ENCODE results near the gene KRT17.

KRT17 gene

DNA sequence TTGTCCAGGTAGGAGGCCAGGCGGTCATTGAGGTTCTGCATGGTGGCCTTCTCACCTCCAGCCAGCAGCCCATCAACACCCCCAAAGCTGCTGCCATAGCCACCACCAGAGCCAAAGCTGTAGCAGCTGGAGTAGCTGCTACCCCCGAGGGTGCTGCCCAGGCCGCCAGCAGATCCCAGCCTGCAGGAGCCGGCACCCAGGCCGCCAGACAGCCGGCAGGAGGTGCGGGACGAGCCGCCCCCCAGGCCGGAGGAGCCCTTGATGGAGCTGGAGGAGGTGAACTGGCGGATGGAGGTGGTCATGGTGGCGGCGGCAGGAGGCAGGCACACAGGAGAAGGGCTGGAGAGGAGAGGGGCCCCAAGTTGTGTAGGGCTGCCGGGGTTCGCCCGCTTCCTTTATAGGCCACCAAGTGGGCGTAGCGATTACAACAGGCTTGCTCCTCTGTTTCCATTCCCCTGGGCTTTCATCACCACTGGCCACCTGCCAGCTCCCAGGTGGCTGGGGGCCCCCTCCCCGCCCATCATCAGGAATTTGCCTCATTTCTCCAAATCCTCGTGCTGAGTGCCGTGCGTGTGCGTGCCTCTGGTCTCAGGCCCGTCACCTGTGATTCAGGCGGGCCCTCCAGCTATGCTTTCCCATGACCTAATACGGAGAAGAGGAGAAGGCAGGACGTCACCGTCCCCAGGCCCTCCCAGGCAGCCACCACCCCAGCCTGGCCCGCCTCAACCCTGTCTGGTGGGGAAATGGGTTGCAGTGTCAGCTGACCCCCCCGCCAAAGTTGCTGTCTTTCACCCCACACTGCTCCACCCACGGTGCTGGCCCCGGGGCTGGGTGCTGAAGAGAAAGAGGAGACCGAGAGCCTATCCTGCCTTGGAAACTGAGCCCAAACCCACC, at the start of gene KRT17:
KRT17 (minus strand) TSS at position 368 of the 894 bp plus-strand sequence; CDS start at position 302, 66 bp downstream.
- no peak for DNase-seq

DNA sequence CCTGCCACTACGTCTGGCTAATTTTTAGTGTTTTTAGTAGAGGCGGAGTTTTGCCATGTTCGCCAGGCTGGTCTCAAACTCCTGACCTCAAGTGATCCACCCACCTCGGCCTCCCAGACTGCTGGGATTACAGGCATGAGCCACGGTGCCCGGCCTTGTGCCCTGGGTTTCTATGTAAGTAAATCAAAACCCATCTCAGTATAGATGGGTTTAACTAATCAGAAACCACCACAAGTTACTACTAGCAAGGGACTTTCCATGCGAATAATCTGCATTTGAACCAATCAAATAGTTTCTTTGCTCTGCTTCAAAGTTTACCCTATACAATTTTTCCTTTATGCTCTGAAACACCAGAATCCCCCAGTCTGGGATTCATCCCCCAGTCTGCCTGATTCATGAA, 47.8 kb upstream of the KRT17 start:
- no peak for DNase-seq

DNA sequence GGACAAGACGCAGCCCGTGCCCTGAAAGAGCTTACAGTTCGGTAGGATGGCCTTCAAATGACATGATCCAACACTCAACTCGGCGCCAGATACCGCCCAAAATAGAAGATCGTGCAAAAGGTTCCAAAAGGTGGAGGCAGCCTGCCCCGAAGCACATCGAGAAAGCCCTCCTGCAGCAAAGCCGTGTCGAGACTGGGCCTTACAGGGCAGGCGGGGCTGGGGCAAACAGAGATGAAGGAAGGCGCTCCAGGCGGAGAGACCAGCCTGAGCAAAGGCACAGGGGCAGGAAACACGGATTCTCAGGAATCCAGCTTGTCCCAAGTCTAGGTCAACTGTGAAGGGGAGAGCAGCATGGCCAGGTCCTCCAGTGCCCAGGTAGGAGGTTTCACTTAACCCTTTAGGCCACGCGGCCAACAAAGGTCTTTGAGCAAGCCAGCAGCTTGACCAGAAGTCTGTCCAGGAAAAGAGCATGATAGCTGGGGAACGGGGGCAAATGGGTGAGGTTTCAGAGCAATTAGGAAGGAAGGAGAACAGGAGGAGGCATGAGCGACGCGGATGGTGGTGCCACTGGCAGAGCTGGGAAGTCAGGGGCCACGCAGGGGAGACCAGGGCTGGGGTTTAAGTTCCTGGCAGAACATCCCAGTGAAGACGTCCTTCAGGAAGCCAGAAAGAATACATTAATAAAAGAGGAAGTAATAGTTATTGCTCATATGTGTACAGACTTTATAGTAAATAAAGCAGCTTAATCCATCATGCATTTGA, 43.1 kb upstream of the KRT17 start:
- peak in 1 of 2 experiments; percentile 56 for DNase-seq

GRCh38 chr17:41666708-41667279, 42.4 kb upstream of the KRT17 start:
- DNase-seq: peak; percentile 58 to 88

DNA sequence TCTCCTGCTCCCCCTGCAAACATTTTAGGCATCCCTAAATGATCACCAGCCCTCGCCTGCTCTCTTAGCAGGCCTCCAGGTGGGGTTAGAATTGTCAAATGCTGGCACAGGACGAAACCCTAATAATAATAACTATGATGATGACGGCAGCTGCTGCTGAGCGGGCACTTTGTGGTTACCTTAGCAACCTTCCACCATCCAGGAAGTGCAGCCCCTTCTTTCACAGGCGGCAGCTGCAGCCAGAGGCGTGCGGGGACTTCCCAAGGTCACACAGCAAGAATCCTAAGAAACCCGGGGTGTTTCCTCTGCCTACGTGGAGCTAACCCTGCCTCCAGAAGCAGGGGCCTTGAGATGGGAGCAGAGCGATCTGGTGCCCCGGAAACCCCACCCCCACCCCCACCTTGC, 41.9 kb upstream of the KRT17 start:
- peak; percentile 59 to 72 for DNase-seq

DNA sequence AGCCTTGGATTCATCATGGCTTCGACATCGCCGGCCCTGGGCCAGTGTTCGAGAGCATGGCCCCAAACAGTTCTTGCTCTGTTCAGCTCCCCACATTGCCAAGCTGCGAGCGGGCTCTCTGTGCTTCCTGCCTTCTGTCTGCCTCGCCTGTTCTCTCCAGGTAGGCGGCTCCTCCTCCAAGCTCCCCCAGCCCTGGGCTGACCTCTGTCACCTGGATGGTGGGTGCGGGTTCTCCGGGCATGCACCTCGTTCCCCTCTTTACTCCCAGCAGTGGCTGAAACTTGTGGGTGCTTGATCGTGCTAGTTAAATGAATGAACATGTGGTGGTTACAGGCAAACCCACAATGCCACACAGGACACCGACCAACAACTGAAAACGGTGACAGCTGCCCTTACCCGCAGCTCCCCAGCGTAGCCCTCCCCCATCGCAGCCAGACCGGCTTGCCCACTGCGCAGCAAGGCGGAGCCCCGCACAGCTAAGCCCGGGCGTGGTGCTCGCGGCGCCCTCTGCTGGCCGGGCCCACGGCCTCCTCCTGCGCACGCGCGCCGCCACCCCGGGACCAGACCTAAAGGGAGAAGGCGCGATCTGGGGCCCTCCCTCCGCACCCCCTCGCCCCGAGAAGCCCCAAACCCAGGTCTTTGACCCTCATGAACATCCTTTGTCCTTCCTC, 41.3 kb upstream of the KRT17 start:
- peak; percentile 60 to 91 for DNase-seq

GRCh38 chr17:41664587-41665565, 40.5 kb upstream of the KRT17 start:
- no peak for DNase-seq

GRCh38 chr17:41664172-41664457, 39.7 kb upstream of the KRT17 start:
- DNase-seq: no peak

- DNase-seq: peak; percentile 68 to 75
These were observed 39.2 kb upstream of the KRT17 start for GRCh38 chr17:41663451-41664171.

- DNase-seq: peak; percentile 84 to 90
These were observed 35.9 kb upstream of the KRT17 start for GRCh38 chr17:41660221-41660711.

DNA sequence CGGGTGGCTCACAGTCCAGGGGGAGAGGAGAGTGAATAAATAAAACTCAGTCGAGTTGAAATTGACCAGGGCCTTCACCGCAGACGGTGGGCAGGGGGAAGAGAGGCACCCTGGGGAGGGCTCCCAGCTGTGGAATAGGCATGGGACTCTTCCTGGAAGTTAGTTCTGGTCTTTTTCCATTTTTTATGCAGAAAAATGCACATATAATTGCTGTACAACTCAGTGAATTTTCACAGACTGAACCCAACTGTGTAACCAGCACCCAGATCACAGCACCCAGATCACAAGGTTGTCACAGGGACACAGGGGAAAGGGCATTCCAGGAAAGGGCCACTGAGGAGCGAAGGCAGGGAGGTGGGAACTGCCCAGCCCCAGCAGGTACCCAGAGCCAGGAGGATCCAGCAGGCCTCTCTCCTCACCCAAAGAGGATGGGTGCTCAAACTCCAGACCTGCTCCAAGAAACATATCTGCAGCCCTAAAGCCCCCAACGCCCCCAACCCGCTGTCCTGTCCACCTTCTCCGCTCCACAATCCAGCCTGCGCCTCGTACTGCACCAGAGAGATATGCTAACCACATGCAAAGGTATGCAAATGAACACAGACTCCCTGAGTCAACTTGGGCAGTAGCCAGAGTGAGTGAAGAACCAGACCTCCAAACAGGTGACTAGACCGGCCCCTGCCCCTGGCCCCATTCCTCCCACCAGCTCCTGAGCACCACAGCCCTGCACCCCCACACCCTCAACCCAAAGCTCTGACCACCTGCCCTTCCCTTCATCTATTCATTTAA, 35.2 kb upstream of the KRT17 start:
- DNase-seq: peak; percentile 94 to 96

GRCh38 chr17:41658846-41659245, 34.5 kb upstream of the KRT17 start:
- DNase-seq: peak in 1 of 2 experiments; percentile 39

DNA sequence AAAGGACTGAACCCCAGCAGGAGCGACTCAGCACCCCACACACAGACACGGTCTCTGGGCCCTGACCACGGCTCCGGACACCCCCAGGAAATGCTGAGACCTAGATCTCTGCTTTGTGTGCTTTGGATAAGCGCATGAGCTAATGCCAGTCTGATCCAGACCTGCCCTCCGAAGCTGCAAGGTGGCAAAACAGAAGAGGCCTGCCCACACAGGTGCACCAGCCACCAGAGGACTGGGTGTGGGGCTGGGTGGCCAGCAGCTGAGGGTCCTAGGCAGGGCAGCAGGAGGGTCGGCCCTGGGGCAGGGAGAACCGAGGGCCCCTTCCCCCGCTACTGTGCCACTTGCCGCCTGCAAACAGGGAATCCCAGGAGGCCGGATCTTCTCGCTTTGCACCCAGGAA, 33.6 kb upstream of the KRT17 start:
- DNase-seq: no peak

GRCh38 chr17:41657176-41657754, 32.9 kb upstream of the KRT17 start:
- no peak for DNase-seq

DNA sequence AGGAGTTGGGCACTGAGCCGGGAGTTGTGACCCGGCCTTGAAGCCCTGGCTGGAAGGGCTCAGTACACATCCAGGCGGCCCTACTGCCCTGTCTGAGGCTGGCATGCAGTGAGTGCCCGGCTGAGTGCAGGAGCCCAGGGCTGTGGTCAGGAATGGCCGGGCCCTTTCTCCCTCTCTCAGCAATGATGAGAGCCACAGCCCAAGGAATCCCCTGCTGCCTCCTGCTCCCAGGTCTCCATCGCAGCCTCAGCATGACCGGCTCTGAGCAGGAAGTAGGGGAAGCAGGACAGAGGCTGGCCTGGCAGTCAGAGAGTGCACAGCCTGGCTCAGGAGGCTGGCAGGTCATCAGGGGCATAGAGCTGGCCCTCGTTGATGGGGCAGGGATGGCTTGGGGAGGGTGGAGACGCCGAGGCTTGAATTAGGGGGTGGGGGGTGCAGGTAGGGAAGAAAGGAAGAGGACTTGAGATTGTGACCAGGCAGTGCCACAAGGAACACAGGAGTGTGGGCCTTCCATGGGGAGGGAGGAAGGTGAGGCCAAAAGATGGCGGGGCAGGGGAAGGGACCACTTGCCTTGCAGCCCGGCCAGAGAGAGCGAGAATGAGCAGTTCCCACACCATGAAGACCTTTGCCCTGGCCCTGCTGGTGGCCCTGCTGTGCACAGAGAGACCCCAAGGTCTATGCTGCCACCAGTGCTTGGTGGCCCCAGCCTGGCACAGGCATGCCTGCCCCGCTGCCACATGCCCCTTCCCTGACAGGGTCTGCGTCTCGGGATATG, 32.1 kb upstream of the KRT17 start:
- DNase-seq: no peak

DNA sequence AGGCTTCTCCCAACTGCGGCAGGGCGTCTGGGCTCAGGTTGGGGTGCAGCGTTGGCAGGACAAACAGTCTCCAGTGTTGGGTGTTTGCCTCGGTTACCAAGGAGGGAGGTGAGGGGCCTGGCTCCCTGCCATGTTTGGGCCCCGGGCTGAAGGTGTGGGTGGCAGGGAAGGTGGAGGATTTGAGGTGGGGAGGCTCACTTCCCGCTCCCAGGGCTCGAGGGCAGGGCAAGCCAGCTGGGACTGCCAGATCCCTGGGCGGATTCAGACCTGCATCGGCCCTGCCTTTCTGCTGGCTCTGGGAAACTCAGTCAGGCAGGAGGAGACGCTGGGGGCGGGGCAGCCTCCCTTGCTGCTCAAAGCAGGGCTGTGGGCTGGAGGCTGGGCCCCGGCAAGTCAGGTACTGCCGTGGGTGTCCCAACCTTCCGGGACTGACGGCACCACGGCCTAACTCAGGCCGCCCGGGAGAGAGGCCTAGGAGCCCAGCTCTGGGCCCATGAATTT, 31.3 kb upstream of the KRT17 start:
- DNase-seq: peak; percentile 57 to 93

DNA sequence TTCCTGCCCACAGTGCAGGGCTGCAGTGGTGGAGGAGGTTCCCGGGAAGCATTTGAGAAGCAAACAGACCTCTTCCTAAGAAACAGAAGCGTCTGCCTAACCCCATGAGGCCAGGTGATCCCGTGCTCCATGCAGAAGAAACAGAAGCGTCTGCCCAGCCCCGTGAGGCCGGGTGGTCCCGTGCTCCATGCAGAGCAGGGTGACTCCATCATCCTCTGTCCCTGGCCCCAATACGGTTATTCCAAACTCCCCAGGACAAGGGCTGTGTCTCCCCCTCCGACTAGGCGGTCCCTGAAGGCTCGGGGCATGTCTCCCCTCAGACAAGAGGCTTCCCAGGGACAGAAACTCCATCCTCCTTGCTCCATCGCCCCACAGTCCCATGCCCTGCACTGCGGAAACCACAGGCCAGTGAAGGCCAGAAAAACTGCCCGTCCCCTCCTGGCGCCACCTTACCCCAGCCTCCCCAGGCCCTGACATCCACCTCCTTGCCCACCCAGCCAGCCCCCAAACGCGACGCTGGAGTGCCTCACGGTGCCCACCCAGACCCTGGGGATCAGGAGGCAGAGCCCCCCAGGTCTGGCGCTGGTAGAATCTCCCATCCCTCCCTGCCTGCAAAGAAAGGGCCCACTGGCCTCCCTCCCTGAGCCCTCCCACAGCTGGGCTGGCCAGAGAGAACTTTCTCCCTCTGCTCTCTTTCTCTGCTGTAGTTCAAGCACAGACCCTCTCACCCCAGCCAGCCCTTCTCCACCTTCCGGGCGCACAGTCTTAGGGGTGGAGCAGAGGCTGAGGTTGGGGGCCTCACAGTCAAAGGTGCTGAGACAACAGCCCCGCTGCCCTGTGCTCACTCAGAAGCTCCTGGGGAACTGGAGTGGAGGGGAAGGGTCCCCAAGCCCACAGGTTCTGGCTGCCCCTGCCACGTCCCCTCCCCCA, 30.6 kb upstream of the KRT17 start:
- DNase-seq: no peak
